ENCODE results near the gene RNF220. TPM values are rescaled to one million over a fixed set of nuclear protein-coding genes. Genes with fewer than 3 reads are reported as not detected.
"Not testable (repeated sequence)": the region's sequence is repeated elsewhere in the genome, so short reads cannot be mapped to it uniquely, and the experiment has no call there.

The RNF220 gene
- total RNA-seq, 2 donors from 2014 or later, result 66.0 to 71.2 TPM

DNA sequence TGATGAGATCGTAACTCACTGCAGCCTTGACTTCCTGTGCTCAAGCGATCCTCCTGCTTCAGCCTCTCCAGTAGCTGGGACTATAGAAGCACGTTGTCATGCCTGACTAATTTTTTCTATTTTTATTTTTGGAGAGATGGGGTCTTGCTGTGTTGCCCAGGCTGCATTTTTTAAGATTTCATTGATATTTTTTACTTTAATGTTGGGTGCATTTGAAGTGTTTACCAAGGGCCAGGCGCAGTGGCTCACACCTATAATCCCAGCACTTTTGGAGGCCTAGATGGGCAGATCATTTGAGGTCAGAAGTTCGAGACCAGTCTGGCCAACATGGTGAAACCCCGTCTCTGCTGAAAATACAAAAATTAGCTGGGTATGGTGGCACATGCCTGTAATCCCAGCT is 97.8 kb downstream of the RNF220 start:
- H3K27ac Mint-ChIP-seq; H3K4me1 Mint-ChIP-seq (ENCODE audit: low read depth in 2 of 2); H3K4me3 Mint-ChIP-seq; H3K27me3 Mint-ChIP-seq; ATAC-seq; DNase-seq (ENCODE audit: low spot score); H3K9me3 Mint-ChIP-seq; H3K36me3 Mint-ChIP-seq: not testable (repeated sequence)

DNA sequence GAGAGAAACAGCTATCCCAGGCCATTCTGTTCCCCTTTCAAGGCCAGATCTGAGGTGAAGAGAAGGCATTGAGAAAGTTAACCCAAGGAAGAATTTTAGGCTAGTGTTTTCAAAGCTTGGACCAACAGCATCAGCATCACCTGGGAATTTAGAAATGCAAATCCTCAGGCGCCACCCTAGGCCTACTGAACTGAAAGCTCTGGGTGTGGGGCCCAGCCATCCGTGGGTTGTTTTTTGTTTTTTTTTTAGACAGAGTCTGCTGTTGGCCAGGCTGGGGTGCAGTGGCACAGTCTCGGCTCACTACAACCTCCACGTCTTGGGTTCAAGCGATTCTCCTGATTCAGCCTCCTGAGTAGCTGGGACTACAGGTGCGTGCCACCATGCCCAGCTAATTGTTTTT is 98.6 kb downstream of the RNF220 start:
- Mint-ChIP-seq H3K4me3 (no peak overlapping the region), H3K27ac (no peak overlapping the region), H3K9me3 (no peaks in the 10 kb centered on the region), H3K4me1 (ENCODE audit: low read depth in 2 of 2) (no peaks in the 10 kb centered on the region), H3K36me3 (no peaks in the 10 kb centered on the region), H3K27me3 (peaks cover 2 to 3% of the 10 kb centered on the region in 2 donors)
- ATAC-seq, result no peak
- DNase-seq (ENCODE audit: low spot score), result no peak

DNA sequence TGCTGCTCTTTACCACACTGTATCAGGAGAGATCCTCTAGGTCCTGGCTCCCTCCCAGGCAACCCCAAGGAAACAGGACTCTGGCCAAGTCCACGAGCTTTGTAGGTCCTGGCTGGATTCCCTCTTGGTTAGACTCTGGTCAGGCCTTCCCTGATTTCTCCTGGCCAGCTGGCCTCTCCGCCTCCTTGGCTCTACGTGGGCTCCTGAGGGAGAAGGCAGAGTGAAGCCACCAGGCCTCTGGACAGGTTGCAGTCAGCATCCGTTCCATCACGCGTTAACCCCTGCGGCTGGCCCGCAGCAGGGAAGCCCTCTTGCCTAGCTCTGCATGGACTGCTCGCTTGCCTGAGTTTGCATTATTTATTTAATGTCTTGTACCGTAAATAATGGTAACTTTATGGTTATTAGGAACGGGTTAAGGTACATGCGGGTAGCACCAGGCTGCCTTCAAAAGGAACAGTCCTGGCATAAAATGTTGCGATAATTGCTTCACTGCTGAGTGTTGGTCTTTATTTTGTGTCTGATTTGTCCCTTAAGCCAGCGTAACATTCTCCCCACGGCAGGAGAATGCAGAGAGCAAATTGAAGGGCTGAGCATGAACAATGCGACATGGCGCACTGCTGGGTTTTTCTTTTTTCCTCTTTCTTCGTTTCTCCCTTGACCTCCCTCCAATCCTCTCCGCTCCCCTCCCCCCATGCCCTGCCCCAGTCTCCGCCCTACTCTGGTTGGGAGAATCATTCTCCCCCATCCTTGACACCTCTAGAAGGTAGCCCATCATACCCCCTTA is 100.3 kb downstream of the RNF220 start:
- H3K36me3 Mint-ChIP-seq, result no peaks in the 10 kb centered on the region
- DNase-seq (ENCODE audit: low spot score), result no peak
- H3K27ac Mint-ChIP-seq, result no peak overlapping the region
- H3K4me1 Mint-ChIP-seq (ENCODE audit: low read depth in 2 of 2), result no peaks in the 10 kb centered on the region
- no peaks in the 10 kb centered on the region for H3K9me3 Mint-ChIP-seq
- ATAC-seq, result no peak
- no peak overlapping the region for H3K4me3 Mint-ChIP-seq
- H3K27me3 Mint-ChIP-seq, result peaks cover 2 to 8% of the 10 kb centered on the region in 2 donors

DNA sequence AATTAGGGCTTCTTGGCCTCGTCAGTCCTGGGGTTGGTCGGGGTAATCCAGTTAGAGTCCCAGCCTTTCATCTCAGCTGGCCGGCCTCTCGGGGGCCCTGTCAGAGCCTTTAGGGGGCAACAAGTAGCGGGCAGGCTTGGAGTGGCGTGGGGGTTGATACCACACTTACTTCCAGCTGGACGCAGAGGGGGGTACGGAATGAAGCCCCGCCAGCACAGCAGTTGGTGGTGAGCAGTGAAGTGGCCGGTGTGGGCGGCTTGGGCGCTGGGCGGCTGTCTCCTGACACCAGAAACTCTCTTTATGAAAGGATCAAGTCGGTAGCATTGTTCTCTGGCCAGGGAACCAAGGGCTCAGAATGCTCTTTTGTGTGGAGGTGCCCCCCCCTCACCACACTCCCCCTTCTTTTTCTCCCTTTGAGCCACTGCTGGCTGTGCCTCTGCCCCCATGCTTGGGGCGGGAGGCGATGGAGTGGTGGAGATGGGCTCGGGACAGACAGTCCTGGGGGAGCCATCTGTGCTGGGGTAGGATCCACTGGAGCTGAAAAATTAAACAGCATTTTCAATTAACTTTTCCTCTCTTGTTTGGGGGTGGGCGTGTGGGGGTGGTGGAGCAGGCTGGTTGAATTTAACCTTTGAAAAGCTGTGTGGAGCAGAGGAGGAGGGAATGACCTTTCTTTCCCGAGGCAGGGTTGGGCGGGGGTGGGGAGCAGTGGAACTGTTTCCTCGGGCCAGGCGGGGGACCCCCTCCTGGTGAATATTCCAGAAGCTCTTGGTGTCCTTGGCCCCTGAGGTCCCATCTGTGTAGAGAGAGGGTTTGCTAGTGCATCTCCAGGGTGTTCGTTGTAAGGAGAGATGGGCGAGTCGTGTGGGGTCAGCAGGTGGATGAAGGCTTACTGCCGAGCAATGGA is 102.7 kb downstream of the RNF220 start:
- H3K4me3 Mint-ChIP-seq, result no peak overlapping the region
- no peaks in the 10 kb centered on the region for H3K9me3 Mint-ChIP-seq
- ATAC-seq (no peak), DNase-seq (ENCODE audit: low spot score) (no peak)
- no peak overlapping the region for H3K27ac Mint-ChIP-seq
- H3K27me3 Mint-ChIP-seq, result peaks cover 7 to 16% of the 10 kb centered on the region in 2 donors
- no peaks in the 10 kb centered on the region for H3K4me1 Mint-ChIP-seq (ENCODE audit: low read depth in 2 of 2)
- H3K36me3 Mint-ChIP-seq, result no peaks in the 10 kb centered on the region

DNA sequence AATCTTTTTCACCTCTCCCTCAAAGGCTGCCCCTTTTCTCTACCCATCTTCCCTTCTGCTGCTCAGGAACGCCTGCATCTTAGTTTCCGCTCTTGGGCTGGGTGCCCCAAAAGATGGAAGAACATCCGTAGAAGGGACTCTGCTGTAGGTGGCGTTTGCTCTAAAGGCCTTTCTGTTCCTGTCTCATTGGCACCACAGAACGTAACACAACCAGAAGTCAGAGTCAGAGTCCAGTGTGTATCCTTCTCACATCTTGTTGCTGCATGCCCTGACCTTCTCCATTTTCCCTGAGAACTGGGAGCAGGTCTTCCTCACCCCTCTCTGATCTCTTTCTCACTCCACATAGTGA is 103.3 kb downstream of the RNF220 start:
- peaks cover 7 to 16% of the 10 kb centered on the region in 2 donors for H3K27me3 Mint-ChIP-seq
- H3K9me3 Mint-ChIP-seq, result no peaks in the 10 kb centered on the region
- H3K4me1 Mint-ChIP-seq (ENCODE audit: low read depth in 2 of 2), result no peaks in the 10 kb centered on the region
- H3K36me3 Mint-ChIP-seq, result no peaks in the 10 kb centered on the region
- no peak overlapping the region for H3K4me3 Mint-ChIP-seq
- DNase-seq (ENCODE audit: low spot score), result no peak
- H3K27ac Mint-ChIP-seq, result no peak overlapping the region
- no peak for ATAC-seq

DNA sequence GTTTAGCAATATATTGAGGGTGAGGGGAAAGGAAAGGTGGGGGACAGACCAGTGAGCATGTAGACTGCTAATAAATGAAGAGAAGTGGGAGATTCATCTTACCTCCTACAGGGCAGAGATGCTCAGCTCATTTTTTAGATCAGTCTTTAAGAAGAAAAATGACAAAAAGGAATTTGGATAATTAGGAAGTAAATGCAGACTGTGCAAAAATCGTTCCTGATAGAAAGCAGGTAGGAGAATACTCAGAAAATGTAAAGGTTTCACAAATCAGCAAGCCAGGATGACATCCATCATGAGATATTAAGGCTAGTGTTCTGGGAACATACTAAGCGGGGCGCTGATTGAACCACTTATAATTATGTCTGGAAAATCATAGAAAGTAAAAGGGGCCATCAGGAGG is 106.3 kb downstream of the RNF220 start:
- Mint-ChIP-seq H3K4me3 (no peak overlapping the region), H3K36me3 (no peaks in the 10 kb centered on the region), H3K27ac (no peak overlapping the region), H3K9me3 (no peaks in the 10 kb centered on the region), H3K27me3 (peaks cover 6 to 23% of the 10 kb centered on the region in 2 donors), H3K4me1 (ENCODE audit: low read depth in 2 of 2) (no peaks in the 10 kb centered on the region)
- no peak for ATAC-seq
- DNase-seq (ENCODE audit: low spot score), result no peak

DNA sequence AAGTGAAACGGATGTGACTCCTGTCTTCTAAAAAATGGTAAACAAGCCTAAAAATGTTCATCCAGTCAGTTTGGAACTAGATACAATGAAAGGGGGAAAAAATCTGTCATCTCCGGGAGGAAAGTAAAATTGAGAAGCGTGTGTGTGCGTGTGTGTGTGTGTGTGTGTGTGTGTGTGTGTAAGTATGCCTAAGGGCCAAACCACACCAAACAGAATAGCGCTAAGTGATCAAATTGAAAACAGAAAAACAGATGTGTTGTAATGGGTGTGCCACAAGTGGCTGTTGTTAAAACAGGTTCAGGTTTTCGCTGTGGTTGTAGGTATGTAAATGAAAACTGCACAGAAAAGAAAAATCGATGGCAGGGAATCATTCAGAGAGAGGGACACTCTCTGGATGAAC is 106.7 kb downstream of the RNF220 start:
- no peak overlapping the region for H3K4me3 Mint-ChIP-seq
- H3K9me3 Mint-ChIP-seq, result no peaks in the 10 kb centered on the region
- DNase-seq (ENCODE audit: low spot score) (no peak), ATAC-seq (no peak)
- H3K36me3 Mint-ChIP-seq, result no peaks in the 10 kb centered on the region
- no peak overlapping the region for H3K27ac Mint-ChIP-seq
- H3K27me3 Mint-ChIP-seq, result peaks cover 6 to 23% of the 10 kb centered on the region in 2 donors
- no peaks in the 10 kb centered on the region for H3K4me1 Mint-ChIP-seq (ENCODE audit: low read depth in 2 of 2)

DNA sequence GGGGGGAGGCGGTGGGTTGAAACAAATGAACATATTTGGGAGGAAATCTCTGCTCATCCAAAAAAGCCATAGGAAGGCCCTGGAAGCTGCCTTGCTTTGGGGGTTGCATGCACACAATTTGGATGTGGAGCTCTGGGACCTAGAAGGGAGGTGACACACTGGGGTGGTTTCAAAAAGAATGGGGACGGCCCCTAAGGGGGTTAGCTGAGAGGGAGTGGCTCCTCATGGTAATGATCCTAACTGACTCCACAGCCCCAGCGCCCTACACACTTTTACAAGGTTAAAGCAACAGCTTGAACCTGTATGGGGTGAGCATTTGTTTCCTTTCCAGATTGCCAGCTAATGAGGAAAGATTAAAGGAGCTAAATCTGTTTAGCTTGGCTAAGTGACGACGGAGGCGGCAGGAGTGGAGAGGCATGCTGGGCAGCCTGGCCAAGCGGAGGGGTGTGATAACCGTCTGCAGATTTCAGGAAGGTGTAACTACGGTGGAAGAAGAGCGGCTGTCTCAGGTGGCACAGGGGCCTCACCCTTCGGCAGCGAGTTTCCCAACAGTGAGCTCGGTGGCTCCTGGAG is 107.3 kb downstream of the RNF220 start:
- no peak overlapping the region for H3K4me3 Mint-ChIP-seq
- H3K27ac Mint-ChIP-seq, result no peak overlapping the region
- H3K9me3 Mint-ChIP-seq, result no peaks in the 10 kb centered on the region
- H3K36me3 Mint-ChIP-seq, result no peaks in the 10 kb centered on the region
- ATAC-seq (no peak), DNase-seq (ENCODE audit: low spot score) (no peak)
- peaks cover 6 to 23% of the 10 kb centered on the region in 2 donors for H3K27me3 Mint-ChIP-seq
- H3K4me1 Mint-ChIP-seq (ENCODE audit: low read depth in 2 of 2), result no peaks in the 10 kb centered on the region

DNA sequence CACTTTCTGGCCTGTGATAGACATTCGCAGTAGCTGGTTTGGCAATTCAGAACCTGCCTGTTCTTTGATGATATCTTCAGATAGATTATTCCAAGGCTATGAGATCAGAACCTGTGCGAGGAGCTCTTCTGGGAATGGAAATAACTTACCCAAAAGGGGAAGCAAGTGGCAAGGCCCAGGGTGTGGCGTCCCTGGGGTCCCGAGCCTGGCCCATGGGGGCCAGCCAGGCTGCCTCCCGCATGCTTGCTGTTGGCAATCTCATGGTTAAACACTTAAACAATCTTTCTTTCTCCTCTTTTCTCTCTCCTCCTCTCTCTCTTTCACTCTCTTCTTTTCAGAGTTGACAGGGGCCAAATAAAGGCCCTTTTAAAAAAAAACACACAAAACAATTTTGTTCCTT is 108.1 kb downstream of the RNF220 start:
- Mint-ChIP-seq H3K4me3 (no peak overlapping the region), H3K36me3 (no peaks in the 10 kb centered on the region), H3K4me1 (ENCODE audit: low read depth in 2 of 2) (no peaks in the 10 kb centered on the region), H3K9me3 (no peaks in the 10 kb centered on the region), H3K27me3 (peaks cover 6 to 23% of the 10 kb centered on the region in 2 donors), H3K27ac (no peak overlapping the region)
- ATAC-seq, result no peak
- no peak for DNase-seq (ENCODE audit: low spot score)

DNA sequence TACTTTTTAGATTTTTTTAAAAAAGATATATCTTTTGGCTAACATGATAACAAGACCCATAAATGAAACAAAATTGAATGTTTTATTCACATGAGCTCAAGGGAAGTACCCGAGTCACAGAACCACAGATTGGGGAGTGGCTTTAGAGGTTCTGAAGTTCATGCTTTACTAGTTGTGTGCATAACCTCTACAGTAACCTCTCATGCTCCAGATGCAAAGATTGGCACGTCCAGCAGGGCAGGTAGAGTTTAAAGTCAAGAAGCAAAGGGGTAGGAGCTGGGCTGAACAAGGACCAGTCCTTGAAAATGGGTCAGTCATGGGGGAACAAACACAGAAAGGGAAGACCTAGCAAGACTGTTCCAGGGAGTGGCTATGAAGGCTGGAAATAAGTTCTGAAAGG is 109.6 kb downstream of the RNF220 start:
- Mint-ChIP-seq H3K36me3 (no peaks in the 10 kb centered on the region), H3K27ac (no peak overlapping the region), H3K4me3 (no peak overlapping the region), H3K4me1 (ENCODE audit: low read depth in 2 of 2) (peaks cover 10 to 11% of the 10 kb centered on the region in 2 donors), H3K9me3 (no peaks in the 10 kb centered on the region), H3K27me3 (peaks cover 6 to 17% of the 10 kb centered on the region in 2 donors)
- no peak for ATAC-seq
- DNase-seq (ENCODE audit: low spot score), result no peak

DNA sequence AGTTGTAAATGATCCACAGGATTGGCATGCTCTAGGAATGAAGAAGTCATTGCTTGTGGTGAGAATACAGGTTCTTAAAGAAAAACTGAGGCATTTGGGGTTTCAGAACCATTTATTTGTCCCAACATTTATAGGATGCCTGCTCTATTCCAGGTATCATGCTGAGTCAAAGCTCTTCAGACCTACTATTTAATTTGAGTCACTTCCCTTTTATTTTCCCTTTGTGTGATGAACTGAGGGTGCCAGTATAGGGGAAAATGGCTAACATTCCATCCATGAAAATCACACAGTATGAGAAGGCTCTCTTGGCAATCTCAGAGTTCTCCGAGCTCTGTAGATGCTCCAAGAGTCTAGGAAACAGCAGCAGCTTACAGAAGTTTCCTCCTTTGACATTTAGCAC is 110.4 kb downstream of the RNF220 start:
- H3K9me3 Mint-ChIP-seq, result no peaks in the 10 kb centered on the region

DNA sequence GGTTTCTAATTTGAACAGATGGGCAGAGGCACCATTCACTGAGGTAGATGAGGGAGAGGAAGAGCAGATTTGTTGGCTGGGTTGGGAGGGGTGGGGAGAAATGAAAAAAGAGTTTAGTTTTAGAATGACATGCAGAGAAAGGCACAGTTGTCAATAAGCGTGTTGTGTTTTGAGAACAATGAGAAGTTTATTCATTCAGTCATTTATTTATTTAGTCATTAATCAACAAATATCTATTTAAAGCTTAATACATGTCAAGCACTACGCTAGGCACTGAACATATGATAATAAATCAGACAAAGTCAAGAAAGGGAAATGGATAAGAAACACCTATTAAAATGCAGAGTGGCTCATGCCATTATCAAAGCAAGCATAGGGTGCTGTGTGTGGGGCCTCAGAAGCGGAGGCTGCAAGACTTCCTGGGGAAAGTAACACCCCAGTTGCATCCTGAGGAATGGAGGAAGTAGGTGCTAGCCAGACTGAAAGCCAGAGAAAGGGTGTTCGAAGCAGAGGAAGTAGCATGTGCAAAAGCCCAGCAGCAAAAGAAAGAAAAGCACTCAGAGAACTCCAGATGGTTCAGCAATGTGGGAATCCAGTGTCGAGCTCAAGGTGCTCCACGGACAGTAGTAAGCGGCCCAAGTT is 114.1 kb downstream of the RNF220 start:
- ATAC-seq (peak; percentile 50 to 62), DNase-seq (ENCODE audit: low spot score) (no peak)
- Mint-ChIP-seq H3K27me3 (peaks cover 0 to 8% of the 10 kb centered on the region in 2 donors), H3K4me3 (no peak overlapping the region), H3K4me1 (ENCODE audit: low read depth in 2 of 2) (peaks cover 13 to 18% of the 10 kb centered on the region in 2 donors), H3K9me3 (no peaks in the 10 kb centered on the region), H3K36me3 (no peaks in the 10 kb centered on the region), H3K27ac (no peak overlapping the region)

More for the DNA sequence above, 110.4 kb downstream of the RNF220 start:
- H3K27me3 Mint-ChIP-seq, result peaks cover 6 to 15% of the 10 kb centered on the region in 2 donors
- peaks cover 13 to 15% of the 10 kb centered on the region in 2 donors for H3K4me1 Mint-ChIP-seq (ENCODE audit: low read depth in 2 of 2)
- ATAC-seq, result no peak
- DNase-seq (ENCODE audit: low spot score), result no peak
- no peak overlapping the region for H3K4me3 Mint-ChIP-seq
- no peaks in the 10 kb centered on the region for H3K36me3 Mint-ChIP-seq
- H3K27ac Mint-ChIP-seq, result no peak overlapping the region

DNA sequence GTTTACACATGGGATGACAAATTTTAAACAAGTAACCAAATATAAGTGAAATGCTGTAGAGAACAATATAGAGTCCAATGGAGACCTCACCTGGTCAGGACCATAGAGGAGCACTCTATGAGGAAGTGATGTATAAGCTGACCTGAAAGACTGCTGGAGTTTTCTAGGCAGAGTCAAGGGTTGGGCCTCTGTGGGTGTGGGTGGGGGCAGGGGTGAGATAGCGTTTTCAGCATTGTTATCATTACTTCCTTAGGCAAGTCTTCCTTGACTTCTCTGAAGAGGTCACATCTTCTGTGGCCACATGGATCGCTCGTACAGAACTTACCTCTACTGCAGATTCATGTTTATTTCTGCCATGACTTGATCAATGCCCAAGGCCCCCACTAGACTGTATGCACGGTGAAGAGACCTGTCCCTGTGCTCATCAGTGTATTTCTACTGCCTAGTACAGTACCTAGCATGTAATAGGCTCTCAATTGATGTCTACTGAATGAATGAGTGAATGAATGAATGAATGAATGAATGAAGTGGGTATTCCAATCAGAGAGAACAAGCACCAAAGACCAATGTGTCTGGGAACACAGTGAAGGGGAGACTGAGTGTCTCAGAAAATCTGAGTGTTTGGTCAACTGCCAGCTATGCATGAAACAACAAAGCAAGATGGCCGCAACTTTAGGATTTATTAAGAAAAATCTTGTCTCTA is 116.5 kb downstream of the RNF220 start:
- ATAC-seq (no peak), DNase-seq (ENCODE audit: low spot score) (no peak)
- Mint-ChIP-seq H3K4me1 (ENCODE audit: low read depth in 2 of 2) (peaks cover 13 to 18% of the 10 kb centered on the region in 2 donors), H3K36me3 (no peaks in the 10 kb centered on the region), H3K27ac (no peak overlapping the region), H3K9me3 (no peaks in the 10 kb centered on the region), H3K4me3 (no peak overlapping the region), H3K27me3 (no peaks in the 10 kb centered on the region)

Data from natural killer cell treated with Interleukin-12 subunit alpha and Interleukin-12 subunit beta and Interleukin-15 and Interleukin-18, amount 100 ng/mL, for 72 hours (primary cell).